GM19043 (cell line): ENCODE measurements around the gene CCDC9.
"Not testable (repeated sequence)": the region's sequence is repeated elsewhere in the genome, so short reads cannot be mapped to it uniquely, and the experiment has no call there.

Experiments
- ATAC-seq: cut with Tn5 transposase; IDR thresholded peaks from one replicate; pipeline ENCODE4 v1.9.1; 2021; ENCODE audit warnings: low read depth; ENCODE audit not compliant: unreplicated experiment

CCDC9 gene

DNA sequence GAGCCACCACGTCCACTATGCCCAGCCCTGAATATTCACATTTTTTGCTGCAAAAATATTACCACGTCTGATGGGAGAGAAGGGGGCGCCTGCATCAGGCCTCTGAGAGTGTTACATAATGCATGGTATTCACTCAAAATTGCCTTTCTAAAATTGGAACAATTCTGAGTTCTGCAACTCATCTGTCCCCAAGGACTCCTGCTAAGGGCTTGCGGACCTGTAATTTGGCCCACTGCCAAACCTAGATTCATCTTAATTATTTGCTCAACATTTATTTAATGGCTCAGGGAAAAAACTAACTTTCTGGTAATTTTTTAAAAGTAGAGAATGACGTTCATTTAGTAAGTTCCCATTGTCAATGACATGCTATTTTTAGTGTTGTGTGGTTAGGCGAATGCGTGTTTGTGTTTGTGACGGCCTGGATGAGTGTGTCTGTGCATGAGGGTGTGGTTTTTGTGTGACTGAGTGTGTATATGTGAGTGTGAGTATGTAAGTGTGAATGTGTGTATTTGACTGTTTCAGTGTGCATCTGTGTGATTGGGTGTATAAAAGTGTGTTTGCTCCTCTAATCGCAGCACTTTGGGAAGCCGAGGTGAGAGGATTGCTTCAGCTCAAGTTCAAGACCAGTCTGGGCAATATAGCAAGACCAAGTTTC, 27.2 kb downstream of the CCDC9 start:
- no peak for ATAC-seq

DNA sequence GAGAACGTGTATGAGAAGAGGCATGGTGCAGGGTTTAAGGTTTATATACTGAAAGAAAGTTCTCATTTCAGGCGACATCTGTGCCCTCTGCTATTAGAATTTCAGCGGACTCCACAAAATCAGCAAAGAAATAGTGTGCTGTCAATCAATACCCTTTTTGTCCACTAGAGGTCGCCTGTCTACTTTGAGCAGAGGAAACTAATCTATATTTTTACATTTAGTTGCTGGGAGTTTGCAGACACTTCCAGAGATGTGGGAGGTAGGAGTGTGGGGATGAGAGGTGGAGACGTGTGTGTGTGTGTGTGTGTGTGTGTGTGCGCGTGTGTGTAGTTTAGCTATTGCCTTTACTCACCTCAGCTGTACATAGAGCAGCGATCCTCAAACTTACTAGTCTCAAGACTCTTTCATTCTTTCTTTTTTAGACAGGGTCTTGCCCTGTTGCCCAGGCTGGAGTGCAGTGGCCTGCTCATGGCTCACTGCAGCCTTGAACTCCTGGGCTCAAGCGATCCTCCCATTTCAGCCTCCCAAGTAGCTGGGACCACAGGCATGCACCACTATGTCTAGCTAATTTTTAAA, 28.1 kb downstream of the CCDC9 start:
- no peak for ATAC-seq

DNA sequence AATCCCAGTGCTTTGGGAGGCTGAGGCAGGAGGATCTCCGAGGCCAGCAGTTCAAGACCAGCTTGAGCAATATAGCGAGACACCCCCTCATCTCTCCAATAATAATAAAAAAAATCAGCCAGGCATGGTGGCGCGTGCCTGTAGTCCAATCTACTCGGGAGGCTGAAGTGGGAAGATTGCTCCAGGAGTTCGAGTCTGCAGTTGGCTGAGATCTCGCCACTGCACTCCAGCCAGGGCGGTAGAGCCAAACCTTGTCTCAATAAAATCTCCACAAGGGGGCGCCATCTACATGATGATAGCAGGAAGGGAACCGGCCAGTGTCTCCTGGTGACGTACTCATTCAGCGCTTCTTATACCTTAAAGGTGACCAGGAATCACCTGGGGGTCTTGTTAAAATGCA, 39.7 kb downstream of the CCDC9 start:
- ATAC-seq = no peak

DNA sequence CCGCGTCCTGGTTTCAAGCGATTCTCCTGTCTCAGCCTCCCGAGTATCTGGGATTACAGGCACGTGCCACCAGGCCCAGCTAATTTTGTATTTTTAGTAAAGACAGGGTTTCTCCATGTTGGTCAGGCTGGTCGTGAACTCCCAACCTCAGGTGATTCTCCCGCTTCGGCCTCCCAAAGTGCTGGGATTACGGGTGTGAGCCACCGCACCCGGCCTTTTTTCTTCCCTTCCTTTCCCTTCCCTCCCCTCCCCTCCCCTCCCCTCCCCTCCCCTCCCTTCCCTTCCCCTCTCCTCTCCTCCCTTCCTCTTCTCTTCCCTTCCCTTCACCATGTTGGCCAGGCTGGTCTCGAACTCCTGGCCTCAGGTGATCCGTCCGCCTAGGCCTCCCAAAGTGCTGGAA, 44.5 kb downstream of the CCDC9 start:
- ATAC-seq = not testable (repeated sequence)

DNA sequence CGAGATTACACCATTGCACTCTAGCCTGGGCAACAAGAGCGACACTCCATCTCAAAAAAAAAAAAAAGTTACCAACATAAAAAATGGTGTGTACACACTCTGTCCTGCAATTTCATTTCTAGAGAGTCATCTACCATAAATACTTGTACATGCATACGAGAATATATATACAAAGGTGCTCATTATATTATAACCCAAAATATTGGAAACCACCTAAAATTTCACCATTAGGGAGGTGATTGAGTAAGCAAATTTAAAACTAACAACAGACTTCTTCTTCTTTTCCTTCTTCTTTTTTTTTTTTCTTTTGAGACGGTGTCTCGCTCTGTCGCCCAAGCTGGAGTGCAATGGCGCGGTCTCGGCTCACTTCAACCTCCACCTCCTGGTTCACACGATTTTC, 45.9 kb downstream of the CCDC9 start:
- no peak for ATAC-seq

DNA sequence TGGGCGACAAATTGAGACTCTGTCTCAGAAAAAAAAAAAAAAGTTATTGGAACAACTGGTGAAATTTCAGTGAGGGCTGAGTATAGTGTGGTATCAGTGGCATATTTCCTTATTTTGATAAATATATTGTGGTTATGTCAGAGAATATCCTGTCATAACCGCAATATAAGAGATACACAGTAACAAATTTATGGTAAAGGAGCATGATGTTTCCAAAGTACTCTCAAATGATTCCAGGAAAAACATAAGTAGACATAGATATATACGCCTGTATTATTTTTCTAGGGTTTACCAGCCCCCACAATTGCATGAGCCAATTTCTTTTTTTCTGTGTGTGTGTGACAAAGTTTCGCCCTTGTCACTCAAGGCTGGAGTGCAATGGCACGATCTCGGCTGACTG, 47.6 kb downstream of the CCDC9 start:
- no peak for ATAC-seq

DNA sequence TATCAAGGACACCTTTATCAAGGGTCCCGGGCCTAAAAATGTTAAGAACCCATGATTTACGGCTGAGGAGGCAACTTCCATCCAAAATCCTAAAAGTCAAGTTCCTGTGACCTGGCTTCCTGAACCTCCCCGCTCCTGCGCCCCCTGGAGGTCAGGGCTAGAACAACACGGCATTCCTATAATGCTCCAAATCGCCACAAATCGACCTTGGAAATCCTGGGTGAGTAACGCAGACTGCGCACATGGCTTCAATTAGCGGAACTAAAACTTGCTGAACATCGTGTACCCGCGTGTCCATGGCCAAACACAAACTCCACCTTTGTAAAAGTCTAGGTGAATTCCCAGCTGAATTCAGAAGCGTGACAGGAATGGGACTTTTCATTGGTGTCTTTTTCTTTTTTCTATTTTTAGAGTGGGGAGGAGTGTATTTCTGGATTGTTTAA, 49.0 kb downstream of the CCDC9 start:
- ATAC-seq = no peak

DNA sequence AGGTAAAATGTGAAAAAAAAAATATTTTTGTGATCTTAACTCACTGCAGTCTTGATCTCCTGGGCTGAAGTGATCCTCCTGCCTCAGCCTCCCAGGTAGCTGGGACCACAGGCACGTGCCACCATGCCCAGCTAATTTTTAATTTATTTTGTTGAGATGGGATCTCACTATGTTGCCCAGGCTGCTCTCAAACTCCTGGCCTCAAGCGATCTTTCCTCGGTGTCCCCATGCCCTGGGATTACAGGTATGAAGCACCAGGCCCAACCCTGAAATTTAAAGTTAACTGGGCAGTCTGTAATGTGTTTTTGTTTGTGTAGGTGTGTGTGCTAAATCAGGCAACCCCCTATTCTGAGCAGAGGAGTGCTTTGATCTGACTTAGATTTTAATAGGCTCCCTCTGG, 50.0 kb downstream of the CCDC9 start:
- no peak for ATAC-seq

DNA sequence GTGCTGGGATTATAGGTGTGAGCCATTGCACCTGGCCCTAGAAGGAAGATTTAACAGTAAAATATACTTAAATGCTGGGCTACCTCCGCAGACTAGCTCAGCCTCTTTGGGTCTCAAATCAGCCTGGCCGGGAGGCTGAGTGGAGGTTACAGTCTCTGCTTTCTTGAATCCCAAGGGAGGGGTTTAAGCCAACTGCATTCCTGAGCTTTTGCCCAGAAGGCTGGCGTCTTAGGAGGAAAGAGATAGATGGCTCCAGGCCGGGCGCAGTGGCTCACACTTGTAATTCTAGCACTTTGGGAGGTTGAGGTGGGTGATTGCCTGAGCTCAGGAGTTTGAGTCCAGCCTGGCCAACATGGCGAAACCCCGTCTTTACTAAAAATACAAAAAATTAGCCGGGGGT, 52.7 kb downstream of the CCDC9 start:
- no peak for ATAC-seq

DNA sequence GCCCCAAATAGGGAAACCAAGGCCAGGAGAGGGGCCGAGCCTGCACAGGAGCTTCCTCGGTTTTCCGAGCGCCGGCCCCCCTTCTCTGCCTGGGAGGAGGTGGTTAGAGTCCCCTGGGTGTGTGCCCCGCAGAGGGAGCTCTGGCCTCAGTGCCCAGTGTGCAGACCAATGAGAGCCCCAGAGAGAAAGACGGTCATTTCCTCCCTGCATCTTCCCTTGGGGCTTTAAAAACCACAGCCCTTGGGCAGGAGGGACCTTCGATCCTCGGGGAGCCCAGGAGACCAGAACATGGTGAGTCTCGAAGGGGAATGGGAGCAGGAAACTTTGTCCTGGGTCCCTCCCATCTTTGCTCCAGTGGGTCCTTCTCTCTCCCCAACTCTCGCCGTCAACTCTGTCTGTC, 53.3 kb downstream of the CCDC9 start, which contains the start of gene C5AR1:
TSS of gene C5AR1 (plus strand) at position 254 of the 400 bp plus-strand sequence. CDS start at position 289, 35 bp downstream.
- ATAC-seq = no peak

DNA sequence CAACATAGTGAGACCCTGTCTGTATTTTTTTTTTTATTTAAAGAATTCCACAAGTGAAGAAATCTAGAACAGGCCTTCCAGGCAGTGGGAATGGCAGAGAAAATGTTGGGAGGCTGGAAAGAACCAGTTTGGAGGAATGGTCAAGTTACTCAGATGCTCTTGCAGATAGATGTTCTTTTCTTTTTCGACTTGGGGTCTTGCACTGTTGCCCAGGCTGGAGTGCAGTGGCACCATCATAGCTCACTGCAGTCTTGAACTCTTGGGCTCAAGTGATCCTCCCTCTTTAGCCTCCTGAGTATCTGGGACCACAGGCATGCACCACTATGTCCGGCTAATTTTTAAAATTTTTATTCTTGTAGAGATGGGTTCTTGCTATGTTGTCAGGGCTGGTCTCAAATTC, 54.0 kb downstream of the CCDC9 start:
- no peak for ATAC-seq

DNA sequence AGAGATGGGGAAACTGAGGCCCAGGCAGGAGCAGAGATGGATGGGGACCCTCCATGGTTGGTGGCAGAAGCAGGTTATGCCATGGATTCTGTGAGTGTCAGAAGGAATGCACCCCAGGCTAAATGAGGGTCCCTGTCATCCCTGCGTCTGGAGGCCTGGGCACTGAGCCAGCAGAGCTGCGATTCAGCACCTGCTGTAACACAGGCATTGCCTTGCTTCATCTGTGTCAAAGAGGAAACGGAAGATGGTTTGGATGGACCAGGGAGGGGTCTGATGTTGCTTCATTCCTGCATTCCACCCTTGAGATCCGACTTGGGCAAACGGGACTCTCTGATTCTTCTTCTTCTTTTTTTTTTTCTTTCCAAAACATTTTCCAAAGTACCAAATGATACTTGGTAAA, 54.5 kb downstream of the CCDC9 start:
- no peak for ATAC-seq

DNA sequence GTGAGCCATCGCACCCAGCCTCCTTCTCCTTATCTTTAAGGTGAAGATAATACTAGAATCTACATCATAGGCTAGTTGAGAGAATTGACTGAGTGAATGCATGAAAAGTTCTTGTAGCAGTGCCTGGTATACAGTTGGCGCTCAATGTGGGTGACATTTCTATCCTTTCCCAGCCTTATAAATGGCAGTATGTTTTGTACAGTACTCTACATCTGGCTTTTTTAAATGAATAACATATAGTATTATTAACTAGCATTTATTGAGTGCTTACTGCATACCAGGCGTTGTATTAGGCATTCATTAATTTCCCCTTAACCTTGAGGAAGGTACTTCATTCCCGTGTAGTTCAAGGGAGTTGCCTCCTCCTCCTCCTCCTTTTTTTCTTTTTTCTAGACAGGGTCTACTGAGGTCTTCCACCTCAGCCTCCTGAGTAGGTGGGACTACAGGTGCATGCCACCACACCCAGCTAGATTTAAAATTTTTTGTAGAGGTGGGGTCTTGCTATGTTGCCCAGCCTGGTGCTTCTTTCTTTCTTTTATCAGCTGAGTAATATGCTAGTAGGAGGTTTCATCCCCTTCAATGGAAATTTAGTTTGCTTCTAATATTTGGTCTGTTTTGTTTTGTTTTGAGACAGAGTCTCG, 56.2 kb downstream of the CCDC9 start:
- ATAC-seq = no peak

DNA sequence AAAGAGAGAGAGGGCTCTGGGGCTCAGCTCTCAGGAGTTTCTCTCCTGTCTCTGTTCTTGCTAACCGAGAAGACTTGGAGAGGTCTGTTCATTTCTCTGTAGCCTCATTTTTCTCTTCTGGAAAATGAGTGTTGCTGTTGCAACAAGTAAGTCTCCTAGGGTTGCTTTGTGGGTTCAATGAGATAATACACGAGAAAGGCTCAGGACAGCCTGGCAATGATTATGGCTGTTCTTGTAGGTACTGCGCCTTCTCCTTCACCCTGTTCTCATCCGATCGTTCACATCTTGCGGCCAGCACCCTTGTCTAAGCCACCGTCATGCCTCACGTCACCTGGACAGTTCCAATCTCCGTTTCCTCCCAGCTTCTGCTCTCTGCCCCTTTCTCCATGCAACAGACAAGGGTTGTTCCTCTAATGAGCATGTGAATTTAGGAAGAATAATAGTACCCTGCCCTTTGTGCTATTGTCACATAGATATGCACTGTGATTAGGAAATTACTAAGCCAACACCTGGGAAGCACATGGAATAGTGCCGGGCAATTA, 57.5 kb downstream of the CCDC9 start:
- no peak for ATAC-seq

DNA sequence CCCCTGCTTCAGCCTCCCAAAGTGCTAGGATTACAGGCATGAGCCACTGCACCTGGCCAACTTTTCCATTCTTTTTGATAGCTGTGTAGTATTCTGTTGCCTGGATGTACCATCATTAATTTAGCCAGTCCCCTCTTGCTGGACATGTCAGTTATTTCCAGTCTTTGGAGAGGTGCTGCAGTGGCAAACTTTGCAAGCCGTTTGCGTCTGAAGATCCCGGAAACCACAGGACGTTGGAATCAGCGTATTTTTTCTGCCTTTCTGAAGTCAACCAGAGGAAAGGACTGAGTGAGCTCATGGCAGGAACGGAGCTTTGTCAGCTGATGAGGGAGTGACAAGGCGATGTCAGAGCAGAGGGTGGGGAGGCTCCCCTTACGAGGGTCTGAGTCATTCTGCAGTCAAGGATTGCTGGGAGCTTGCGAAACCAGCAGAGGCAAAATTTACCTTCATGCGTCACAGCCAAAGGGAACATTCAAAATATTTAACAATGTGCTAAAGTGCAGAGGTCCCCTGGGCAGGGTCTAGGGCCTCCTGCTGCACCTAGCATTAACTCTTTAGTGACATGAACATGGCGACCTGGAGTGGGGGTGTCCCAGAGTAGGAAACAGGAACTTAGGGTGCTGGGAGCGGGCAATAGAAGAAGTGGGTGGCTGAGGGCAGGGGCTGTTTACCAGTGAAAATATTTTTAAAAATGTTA, 58.9 kb downstream of the CCDC9 start:
- ATAC-seq = no peak

DNA sequence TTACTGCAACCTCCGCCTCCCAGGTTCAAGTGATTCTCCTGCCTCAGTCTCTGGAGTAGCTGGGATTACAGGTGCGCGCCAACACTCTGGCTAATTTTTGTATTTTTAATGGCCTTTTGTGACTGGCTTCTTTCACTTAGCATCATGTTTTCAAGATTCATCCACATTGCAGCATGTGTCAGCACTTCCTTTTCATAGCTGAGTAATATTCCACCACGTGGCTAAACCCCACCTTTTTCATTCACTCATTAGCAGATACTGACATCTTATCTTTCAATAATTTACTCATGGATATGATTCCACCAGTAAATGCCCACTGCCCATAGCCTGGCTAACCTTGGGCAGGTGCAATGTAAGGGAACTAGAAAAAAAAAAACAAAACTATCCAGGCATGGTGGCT, 60.2 kb downstream of the CCDC9 start:
- ATAC-seq = no peak

DNA sequence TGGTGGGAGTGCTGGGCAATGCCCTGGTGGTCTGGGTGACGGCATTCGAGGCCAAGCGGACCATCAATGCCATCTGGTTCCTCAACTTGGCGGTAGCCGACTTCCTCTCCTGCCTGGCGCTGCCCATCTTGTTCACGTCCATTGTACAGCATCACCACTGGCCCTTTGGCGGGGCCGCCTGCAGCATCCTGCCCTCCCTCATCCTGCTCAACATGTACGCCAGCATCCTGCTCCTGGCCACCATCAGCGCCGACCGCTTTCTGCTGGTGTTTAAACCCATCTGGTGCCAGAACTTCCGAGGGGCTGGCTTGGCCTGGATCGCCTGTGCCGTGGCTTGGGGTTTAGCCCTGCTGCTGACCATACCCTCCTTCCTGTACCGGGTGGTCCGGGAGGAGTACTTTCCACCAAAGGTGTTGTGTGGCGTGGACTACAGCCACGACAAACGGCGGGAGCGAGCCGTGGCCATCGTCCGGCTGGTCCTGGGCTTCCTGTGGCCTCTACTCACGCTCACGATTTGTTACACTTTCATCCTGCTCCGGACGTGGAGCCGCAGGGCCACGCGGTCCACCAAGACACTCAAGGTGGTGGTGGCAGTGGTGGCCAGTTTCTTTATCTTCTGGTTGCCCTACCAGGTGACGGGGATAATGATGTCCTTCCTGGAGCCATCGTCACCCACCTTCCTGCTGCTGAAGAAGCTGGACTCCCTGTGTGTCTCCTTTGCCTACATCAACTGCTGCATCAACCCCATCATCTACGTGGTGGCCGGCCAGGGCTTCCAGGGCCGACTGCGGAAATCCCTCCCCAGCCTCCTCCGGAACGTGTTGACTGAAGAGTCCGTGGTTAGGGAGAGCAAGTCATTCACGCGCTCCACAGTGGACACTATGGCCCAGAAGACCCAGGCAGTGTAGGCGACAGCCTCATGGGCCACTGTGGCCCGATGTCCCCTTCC, 63.9 kb downstream of the CCDC9 start:
- no peak for ATAC-seq
